SK-N-SH (cell line): ENCODE measurements around the gene DSCAML1. TPM values are rescaled to one million over a fixed set of nuclear protein-coding genes. Genes with fewer than 3 reads are reported as not detected.

Experiments used
- CTCF ChIA-PET: fragments of 300-600, 350-600 bp; formaldehyde crosslinking; extraction: SDS; loops from one replicate; lab custom pipeline; 2021; lab: Yijun Ruan, JAX
- POLR2A ChIA-PET: fragments of 350-600 bp; sonication (Branson Sonifier 250); formaldehyde crosslinking; extraction: SDS; loops from one replicate; lab custom pipeline; 2020; ENCODE audit warnings: antibody characterized with exemption, inconsistent platforms; lab: Yijun Ruan, JAX
- DNase-seq: peaks from one replicate; pipeline ENCODE4 v3.0.0; 2012
- H2AFZ ChIP-seq: fragments of 200-600 bp; sonication (generic); 2 replicates; pipeline ENCODE4 v1.8.1; 2016; ENCODE audit warnings: antibody characterized with exemption, mild to moderate bottlenecking, low read depth
- H3F3A ChIP-seq: fragments of 200-600 bp; sonication (generic); replicated peaks from 2 replicates; pipeline ENCODE3; 2016; ENCODE audit warnings: antibody characterized with exemption, mild to moderate bottlenecking; ENCODE audit not compliant: insufficient read depth
- H3K27ac ChIP-seq, 2 experiments: fragments of 200-500 bp in 1 of 2; fragments of 200-600 bp in 1 of 2; sonication (Bioruptor generic) in 1 of 2; sonication (generic), shearing (Covaris generic) in 1 of 2; 2 replicates each; pipeline versions ENCODE4 v1.5.1 to v1.6.1; 2014 to 2016; ENCODE audit warnings: low read depth in 2 of 2, inconsistent platforms in 1 of 2, low read length in 1 of 2, mild to moderate bottlenecking in 1 of 2, mixed read lengths in 1 of 2
- H3K27me3 ChIP-seq: fragments of 200-600 bp; sonication (generic), shearing (Covaris generic); 2 replicates; pipeline ENCODE4 v1.6.1; 2016; ENCODE audit warnings: mixed run types; ENCODE audit not compliant: insufficient read depth
- H3K36me3 ChIP-seq, 2 experiments: fragments of 200-500 bp in 1 of 2; fragments of 200-600 bp in 1 of 2; sonication (Bioruptor generic) in 1 of 2; sonication (generic) in 1 of 2; replicated peaks in 1 of 2; 2 replicates each; pipeline versions ENCODE3 to v1.5.1; 2014 to 2016; ENCODE audit warnings: low read length in 1 of 2, mild to moderate bottlenecking in 1 of 2; ENCODE audit not compliant: insufficient read depth in 2 of 2, control insufficient read depth in 1 of 2
- H3K4me1 ChIP-seq, 2 experiments: fragments of 200-500 bp in 1 of 2; fragments of 200-600 bp in 1 of 2; sonication (Bioruptor generic) in 1 of 2; sonication (generic), shearing (Covaris generic) in 1 of 2; 2 replicates each; pipeline versions ENCODE4 v1.5.1 to v1.6.1; 2014 to 2016; ENCODE audit warnings: low read depth in 1 of 2, low read length in 1 of 2, mixed run types in 1 of 2; ENCODE audit not compliant: insufficient read depth in 2 of 2, control insufficient read depth in 1 of 2
- H3K4me2 ChIP-seq: fragments of 200-600 bp; sonication (generic), shearing (Covaris generic); 2 replicates; pipeline ENCODE4 v1.6.1; 2017; ENCODE audit warnings: mixed run types
- H3K4me3 ChIP-seq, 2 experiments: fragments of 200-500 bp in 1 of 2; fragments of 200-600 bp in 1 of 2; sonication (Bioruptor generic) in 1 of 2; sonication (generic), shearing (Covaris generic) in 1 of 2; 2 replicates each; pipeline versions ENCODE4 v1.5.1 to v1.8.1; 2014 to 2016; ENCODE audit warnings: low read depth in 2 of 2, inconsistent platforms in 1 of 2, low read length in 1 of 2, mild to moderate bottlenecking in 1 of 2, mixed read lengths in 1 of 2, moderate library complexity in 1 of 2
- H3K79me2 ChIP-seq: fragments of 200-600 bp; sonication (generic); 2 replicates; pipeline ENCODE4 v1.8.1; 2017; ENCODE audit warnings: mild to moderate bottlenecking; ENCODE audit not compliant: insufficient read depth
- H3K9ac ChIP-seq: fragments of 200-600 bp; sonication (generic); 2 replicates; pipeline ENCODE4 v1.6.1; 2017; ENCODE audit warnings: mixed run types
- H3K9me2 ChIP-seq: fragments of 200-600 bp; sonication (generic); 2 replicates; pipeline ENCODE4 v1.6.1; 2017; ENCODE audit warnings: mixed run types
- H3K9me3 ChIP-seq: fragments of 200-600 bp; sonication (generic); 2 replicates; pipeline ENCODE4 v1.6.1; 2017; ENCODE audit warnings: mixed run types, mild to moderate bottlenecking, moderate library complexity
- H4K20me1 ChIP-seq: fragments of 200-600 bp; sonication (generic); 2 replicates; pipeline ENCODE4 v1.6.1; 2017; ENCODE audit warnings: mild to moderate bottlenecking, mixed run types; ENCODE audit not compliant: insufficient read depth
- CTCF ChIP-seq: fragments of 200-600 bp; sonication (generic); IDR thresholded peaks from 2 replicates; pipeline ENCODE4 v1.6.1; 2017; ENCODE audit warnings: antibody characterized with exemption, mild to moderate bottlenecking, moderate library complexity
- EZH2phosphoT487 ChIP-seq: fragments of 200-600 bp; sonication (generic); IDR thresholded peaks from 2 replicates; pipeline ENCODE4 v1.6.1; 2017; ENCODE audit warnings: low read depth, mixed run types, mild to moderate bottlenecking, antibody characterized with exemption, moderate library complexity, borderline replicate concordance
- FOXM1 ChIP-seq: IDR thresholded peaks from 2 replicates; pipeline ENCODE4 v1.4.0; 2012; ENCODE audit warnings: low read depth, mild to moderate bottlenecking
- GABPA ChIP-seq: IDR thresholded peaks from 2 replicates; pipeline ENCODE4 v1.4.0; 2012; ENCODE audit warnings: low read depth, mild to moderate bottlenecking
- GATA2 ChIP-seq: sonication (generic); formaldehyde crosslinking; IDR thresholded peaks from 2 replicates; pipeline ENCODE4 v1.5.0; 2020; ENCODE audit warnings: mild to moderate bottlenecking, missing genetic modification reagents
- IRF3 ChIP-seq: fragments of 150-350 bp; IDR thresholded peaks from 2 replicates; pipeline ENCODE4 v1.6.1; 2016; ENCODE audit warnings: mild to moderate bottlenecking, low read depth, low read length
- JUND ChIP-seq: IDR thresholded peaks from 2 replicates; pipeline ENCODE4 v1.4.0; 2012
- MAX ChIP-seq: IDR thresholded peaks from 2 replicates; pipeline ENCODE4 v1.4.0; 2012; ENCODE audit warnings: low read depth
- MEF2A ChIP-seq: IDR thresholded peaks from 2 replicates; pipeline ENCODE4 v1.4.0; 2012; ENCODE audit warnings: low read depth, borderline replicate concordance
- NFIC ChIP-seq: IDR thresholded peaks from 2 replicates; pipeline ENCODE4 v1.4.0; 2012; ENCODE audit warnings: borderline replicate concordance
- PBX3 ChIP-seq: IDR thresholded peaks from 2 replicates; pipeline ENCODE4; 2012
- POLR2AphosphoS5 ChIP-seq: IDR thresholded peaks from 2 replicates; pipeline ENCODE4 v1.6.1; 2012; ENCODE audit warnings: low read depth, low read length
- RAD21 ChIP-seq: IDR thresholded peaks from 2 replicates; pipeline ENCODE4 v1.6.1; 2012; ENCODE audit warnings: mild to moderate bottlenecking, low read length
- REST ChIP-seq: IDR thresholded peaks from 2 replicates; pipeline ENCODE4 v1.6.1; 2012; ENCODE audit warnings: mild to moderate bottlenecking, low read depth, low read length, moderate library complexity
- RFX5 ChIP-seq: IDR thresholded peaks from 2 replicates; pipeline ENCODE4 v1.6.1; 2012; ENCODE audit warnings: mild to moderate bottlenecking, improper control_type of control experiment, low read length
- RXRA ChIP-seq: IDR thresholded peaks from 2 replicates; pipeline ENCODE4 v1.4.0; 2012; ENCODE audit warnings: low read depth, mild to moderate bottlenecking, borderline replicate concordance
- SIN3A ChIP-seq: IDR thresholded peaks from 2 replicates; pipeline ENCODE4 v1.6.1; 2012; ENCODE audit warnings: low read depth, mild to moderate bottlenecking, low read length, moderate library complexity, borderline replicate concordance
- SMC3 ChIP-seq: IDR thresholded peaks from 2 replicates; pipeline ENCODE4 v1.6.1; 2012; ENCODE audit warnings: low read depth, low read length, improper control_type of control experiment
- WGBS: methylation state at CpG from one replicate; pipeline ENCODE4 v1.1.6; 2017; ENCODE audit warnings: low lambda C conversion rate; 5-methylcytosine and 5-hydroxymethylcytosine counted together
- polyA plus RNA-seq, 3 experiments: library from polyadenylated mRNA; depleted of rRNA; stranded (reverse); fragments of >200 nt; gene quantifications; 2 replicates each; pipeline ENCODE4 v1.2.3, GENCODE V29; 2012

The DSCAML1 gene
- polyA plus RNA-seq, 1 of the 3 experiments (the other 2 are of a cell fraction), result not detected

- Histone ChIP-seq H3K79me2 (no peaks in the 10 kb centered on the region), H3K9ac (no peak overlapping the region), H3K36me3 (no peaks in the 10 kb centered on the region), H3K9me2 (no peaks in the 10 kb centered on the region), H2AFZ (no peak overlapping the region), H3F3A (no peaks in the 10 kb centered on the region), H3K27me3 (no peaks in the 10 kb centered on the region; the same call in 1 of the 2 replicates), H3K4me3 (no peak overlapping the region), H3K9me3 (no peaks in the 10 kb centered on the region), H3K4me1 (peaks cover 0 to 3% of the 10 kb centered on the region in 2 experiments; a peak in 1 of 4 replicates), H4K20me1 (no peaks in the 10 kb centered on the region), H3K27ac (no peak overlapping the region), H3K4me2 (no peak overlapping the region)
- ChIA-PET CTCF (interaction anchor here (1.1 kb wide), 1 partner anchor 10 kb away, joined by 3 read pairs; no protein-coding TSS in a partner anchor), POLR2A (no interaction called here)
- DNase-seq, result no peak
- 50% methylated on average over 12 of the region's 12 CpGs for WGBS
- TF ChIP-seq MEF2A, result no peak
- no peak for TF ChIP-seq GABPA
- TF ChIP-seq EZH2phosphoT487, result no peak
- no peak for TF ChIP-seq RFX5
- no peak for TF ChIP-seq NFIC
- no peak for TF ChIP-seq SMC3
- no peak for TF ChIP-seq FOXM1
- TF ChIP-seq SIN3A, result no peak
- no peak for TF ChIP-seq MAX
- TF ChIP-seq JUND, result no peak
- TF ChIP-seq REST, result no peak
- TF ChIP-seq POLR2AphosphoS5, result no peak
- TF ChIP-seq PBX3, result no peak
- no peak for TF ChIP-seq GATA2 (CRISPR knock-in tag)
- TF ChIP-seq IRF3, result no peak
- TF ChIP-seq RAD21, result no peak
- TF ChIP-seq CTCF, result no peak
- no peak for TF ChIP-seq RXRA
These were observed 90.6 kb downstream of the DSCAML1 start for GRCh38 chr11:117706322-117706814.
